Measurements from ENCODE around the gene P2RY11. TPM values are rescaled to one million over a fixed set of nuclear protein-coding genes. Genes with fewer than 3 reads are reported as not detected.

P2RY11 gene
- total and polyA plus RNA-seq, 2 of the 4 experiments (the other 2 are of a cell fraction) = 0.54 to 4.5 TPM

DNA sequence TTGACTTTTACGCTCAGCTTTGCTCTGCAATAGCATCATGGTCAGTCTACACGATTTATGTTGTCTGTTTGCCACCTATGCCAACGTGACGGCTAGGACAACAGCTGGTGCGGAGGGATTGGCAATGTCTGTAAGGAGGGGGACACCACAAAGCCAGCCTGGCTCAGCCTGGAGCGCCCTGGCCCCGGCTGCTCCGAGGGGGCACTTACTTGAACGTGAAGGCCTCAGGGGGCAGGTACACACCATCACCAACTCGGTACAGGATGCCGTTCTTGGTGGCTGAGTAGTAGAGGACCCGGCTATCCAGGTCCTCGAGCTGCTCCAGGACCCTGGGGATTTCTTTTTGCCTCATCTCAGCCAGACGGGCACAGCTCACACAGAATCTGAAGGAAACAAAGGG is 34.6 kb downstream of the P2RY11 start:
- Histone ChIP-seq H2BK15ac (ENCODE audit: low read depth, low read length) (no peak overlapping the region), H2AFZ (replicated peaks; ENCODE audit: low read length, poor library complexity) (no peak overlapping the region), H3K4me3 (ENCODE audit: insufficient read depth, low read depth, low read length) (no peak overlapping the region), H3K4ac (ENCODE audit: low read depth, low read length) (no peak overlapping the region), H3K9me1 (ENCODE audit: insufficient read depth, low read length) (no peaks in the 10 kb centered on the region), H4K5ac (ENCODE audit: low read depth, low read length) (no peak overlapping the region), H3K36me3 (ENCODE audit: control insufficient read depth, insufficient read depth, low read length) (peaks cover 76% of the 10 kb centered on the region), H3K56ac (ENCODE audit: extremely low read depth, insufficient read depth, low read length) (no peak overlapping the region), H3K18ac (ENCODE audit: low read depth, low read length) (no peak overlapping the region), H2BK20ac (ENCODE audit: low read depth, low read length) (no peak overlapping the region), H3K4me2 (ENCODE audit: low read depth, low read length) (no peak overlapping the region), H3K27ac (ENCODE audit: insufficient read depth, low read length) (no peak overlapping the region), H3K14ac (replicated peaks; ENCODE audit: low read depth, low read length) (no peak overlapping the region), H2AK9ac (replicated peaks; ENCODE audit: low read depth, low read length, poor library complexity) (no peak overlapping the region), H4K91ac (ENCODE audit: insufficient read depth, low read depth, low read length) (no peak overlapping the region), H3K79me1 (ENCODE audit: low read depth in 1 of 2, low read length in 2 of 2) (peaks cover 20 to 25% of the 10 kb centered on the region in 2 experiments), H4K20me1 (ENCODE audit: insufficient read depth, low read length) (peaks cover 4% of the 10 kb centered on the region; the same call in 1 of the 2 replicates), H2BK120ac (ENCODE audit: low read depth, low read length) (no peak overlapping the region), H3K23ac (ENCODE audit: low read depth, low read length) (no peak overlapping the region), H3K27me3 (ENCODE audit: control insufficient read depth, insufficient read depth, low read length) (no peaks in the 10 kb centered on the region), H3K9ac (ENCODE audit: low read depth, low read length) (no peak overlapping the region), H2AK5ac (ENCODE audit: low read depth, low read length) (no peak overlapping the region), H3K9me3 (ENCODE audit: control insufficient read depth, insufficient read depth, low read length) (no peaks in the 10 kb centered on the region), H2BK5ac (ENCODE audit: low read depth, low read length, poor library complexity, severe bottlenecking) (no peak overlapping the region), H4K8ac (ENCODE audit: low read depth in 2 of 2, low read length in 2 of 2) (no peak overlapping the region), H3K4me1 (ENCODE audit: control insufficient read depth, insufficient read depth, low read length) (no peaks in the 10 kb centered on the region)
- POLR2A ChIA-PET (ENCODE audit: unreplicated experiment) = no interaction called here
- in situ Hi-C loops (cut with MboI; ENCODE audit: low sequenced_read_pairs) = no loop called here
- TF ChIP-seq, protein P1, sequence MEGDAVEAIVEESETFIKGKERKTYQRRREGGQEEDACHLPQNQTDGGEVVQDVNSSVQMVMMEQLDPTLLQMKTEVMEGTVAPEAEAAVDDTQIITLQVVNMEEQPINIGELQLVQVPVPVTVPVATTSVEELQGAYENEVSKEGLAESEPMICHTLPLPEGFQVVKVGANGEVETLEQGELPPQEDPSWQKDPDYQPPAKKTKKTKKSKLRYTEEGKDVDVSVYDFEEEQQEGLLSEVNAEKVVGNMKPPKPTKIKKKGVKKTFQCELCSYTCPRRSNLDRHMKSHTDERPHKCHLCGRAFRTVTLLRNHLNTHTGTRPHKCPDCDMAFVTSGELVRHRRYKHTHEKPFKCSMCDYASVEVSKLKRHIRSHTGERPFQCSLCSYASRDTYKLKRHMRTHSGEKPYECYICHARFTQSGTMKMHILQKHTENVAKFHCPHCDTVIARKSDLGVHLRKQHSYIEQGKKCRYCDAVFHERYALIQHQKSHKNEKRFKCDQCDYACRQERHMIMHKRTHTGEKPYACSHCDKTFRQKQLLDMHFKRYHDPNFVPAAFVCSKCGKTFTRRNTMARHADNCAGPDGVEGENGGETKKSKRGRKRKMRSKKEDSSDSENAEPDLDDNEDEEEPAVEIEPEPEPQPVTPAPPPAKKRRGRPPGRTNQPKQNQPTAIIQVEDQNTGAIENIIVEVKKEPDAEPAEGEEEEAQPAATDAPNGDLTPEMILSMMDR (conservative IDR thresholded peaks at IDR 0.05; ENCODE audit: low read depth, low read length) = no peak
- TF ChIP-seq RAD21 (IDR thresholded peaks at IDR 0.05; ENCODE audit: low read length) = no peak
- no peak for TF ChIP-seq SMC3 (IDR thresholded peaks at IDR 0.05; ENCODE audit: low read depth, low read length)
- no peak for TF ChIP-seq CHD1 (IDR thresholded peaks at IDR 0.05; ENCODE audit: low read depth, low read length)
- no peak for TF ChIP-seq POLR2A (IDR thresholded peaks at IDR 0.05; ENCODE audit: low read depth, low read length)
- no peak for TF ChIP-seq MXI1 (IDR thresholded peaks at IDR 0.05; ENCODE audit: borderline replicate concordance, low read depth, low read length)
- TF ChIP-seq MAZ (IDR thresholded peaks at IDR 0.05; ENCODE audit: borderline replicate concordance, low read depth, low read length) = no peak
- no peak for TF ChIP-seq NFE2L2 (IDR thresholded peaks at IDR 0.05; ENCODE audit: low read depth, low read length)
- TF ChIP-seq CEBPB (IDR thresholded peaks at IDR 0.05; ENCODE audit: low read depth, low read length) = no peak
- TF ChIP-seq, protein P2, sequence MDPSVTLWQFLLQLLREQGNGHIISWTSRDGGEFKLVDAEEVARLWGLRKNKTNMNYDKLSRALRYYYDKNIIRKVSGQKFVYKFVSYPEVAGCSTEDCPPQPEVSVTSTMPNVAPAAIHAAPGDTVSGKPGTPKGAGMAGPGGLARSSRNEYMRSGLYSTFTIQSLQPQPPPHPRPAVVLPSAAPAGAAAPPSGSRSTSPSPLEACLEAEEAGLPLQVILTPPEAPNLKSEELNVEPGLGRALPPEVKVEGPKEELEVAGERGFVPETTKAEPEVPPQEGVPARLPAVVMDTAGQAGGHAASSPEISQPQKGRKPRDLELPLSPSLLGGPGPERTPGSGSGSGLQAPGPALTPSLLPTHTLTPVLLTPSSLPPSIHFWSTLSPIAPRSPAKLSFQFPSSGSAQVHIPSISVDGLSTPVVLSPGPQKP (IDR thresholded peaks at IDR 0.05; ENCODE audit: borderline replicate concordance, low read depth, low read length) = no peak
- no peak for TF ChIP-seq RFX5 (IDR thresholded peaks at IDR 0.05; ENCODE audit: low read depth, low read length)
- no peak for TF ChIP-seq RCOR1 (IDR thresholded peaks at IDR 0.05; ENCODE audit: insufficient replicate concordance, low read length)
- TF ChIP-seq, protein P3, sequence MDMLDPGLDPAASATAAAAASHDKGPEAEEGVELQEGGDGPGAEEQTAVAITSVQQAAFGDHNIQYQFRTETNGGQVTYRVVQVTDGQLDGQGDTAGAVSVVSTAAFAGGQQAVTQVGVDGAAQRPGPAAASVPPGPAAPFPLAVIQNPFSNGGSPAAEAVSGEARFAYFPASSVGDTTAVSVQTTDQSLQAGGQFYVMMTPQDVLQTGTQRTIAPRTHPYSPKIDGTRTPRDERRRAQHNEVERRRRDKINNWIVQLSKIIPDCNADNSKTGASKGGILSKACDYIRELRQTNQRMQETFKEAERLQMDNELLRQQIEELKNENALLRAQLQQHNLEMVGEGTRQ (IDR thresholded peaks at IDR 0.05; ENCODE audit: low read depth, low read length) = no peak
- TF ChIP-seq MAFK (IDR thresholded peaks at IDR 0.05; ENCODE audit: low read depth, low read length) = no peak
- TF ChIP-seq FOS (IDR thresholded peaks at IDR 0.05; ENCODE audit: low read depth, low read length) = no peak
- BruUV-seq (replicated peaks) = no TSS peak
- 91% methylated on average over 11 of the region's 14 CpGs; no CpG with 5 or more reads in 1 of the 2 experiments for WGBS, 2 experiments (ENCODE audit: extremely low coverage in 2 of 2, insufficient read length in 1 of 2)
- intact Hi-C loops (cut with micrococcal nuclease) = no loop called here
- DNase-seq (no peak), ATAC-seq (ENCODE audit: low read depth) (no peak)
- CTCF ChIA-PET = no interaction called here
- dilution Hi-C loops (cut with HindIII; ENCODE audit: low sequenced_read_pairs, unreplicated experiment) = no loop called here

Data from IMR-90 (cell line).